Endothelial cell (in vitro differentiated cells): ENCODE measurements around the gene TCERG1. TPM values are rescaled to one million over a fixed set of nuclear protein-coding genes. Genes with fewer than 3 reads are reported as not detected.
"Not testable (repeated sequence)": the region's sequence is repeated elsewhere in the genome, so short reads cannot be mapped to it uniquely, and the experiment has no call there.

Experiments used
- DNase-seq: peaks from one replicate; pipeline ENCODE4 v3.0.0; 2021; ENCODE audit warnings: low spot score
- H3K27ac Mint-ChIP-seq: one replicate; pipeline ENCODE4 v1.8.0; 2021; ENCODE audit warnings: mixed read lengths, inconsistent platforms; ENCODE audit not compliant: unreplicated experiment
- H3K27me3 Mint-ChIP-seq: one replicate; pipeline ENCODE4 v1.8.0; 2021; ENCODE audit warnings: mild to moderate bottlenecking, moderate library complexity, mixed read lengths, inconsistent platforms; ENCODE audit not compliant: unreplicated experiment
- H3K36me3 Mint-ChIP-seq: one replicate; pipeline ENCODE4 v1.8.0; 2021; ENCODE audit warnings: mild to moderate bottlenecking, low read depth, mixed read lengths, inconsistent platforms; ENCODE audit not compliant: unreplicated experiment
- H3K4me1 Mint-ChIP-seq: one replicate; pipeline ENCODE4 v1.8.0; 2021; ENCODE audit warnings: mild to moderate bottlenecking, mixed read lengths, inconsistent platforms; ENCODE audit not compliant: unreplicated experiment
- H3K4me3 Mint-ChIP-seq: one replicate; pipeline ENCODE4 v1.8.0; 2021; ENCODE audit warnings: mild to moderate bottlenecking, mixed read lengths, inconsistent platforms; ENCODE audit not compliant: unreplicated experiment
- H3K9me3 Mint-ChIP-seq: one replicate; pipeline ENCODE4 v1.8.0; 2021; ENCODE audit warnings: mixed read lengths, inconsistent platforms; ENCODE audit not compliant: unreplicated experiment
- total RNA-seq: library from RNA; stranded (reverse); fragmentation: NEBNext Ultra II Directional; extraction: Animal tissue kit (Norgen Biotek cat#: 25700); gene quantifications from one replicate; pipeline ENCODE4 v1.2.1, GENCODE V29; 2021; ENCODE audit not compliant: unreplicated experiment
- TF ChIP-seq, protein P1 (sequence below): fragments of 200-600 bp; sonication (generic); IDR thresholded peaks from one replicate; pipeline ENCODE4 v1.5.0; 2021; ENCODE audit warnings: antibody characterized with exemption; ENCODE audit not compliant: unreplicated experiment

Gene TCERG1
- total RNA-seq, 1 donor from 2014 or later, result 71.6 TPM

DNA sequence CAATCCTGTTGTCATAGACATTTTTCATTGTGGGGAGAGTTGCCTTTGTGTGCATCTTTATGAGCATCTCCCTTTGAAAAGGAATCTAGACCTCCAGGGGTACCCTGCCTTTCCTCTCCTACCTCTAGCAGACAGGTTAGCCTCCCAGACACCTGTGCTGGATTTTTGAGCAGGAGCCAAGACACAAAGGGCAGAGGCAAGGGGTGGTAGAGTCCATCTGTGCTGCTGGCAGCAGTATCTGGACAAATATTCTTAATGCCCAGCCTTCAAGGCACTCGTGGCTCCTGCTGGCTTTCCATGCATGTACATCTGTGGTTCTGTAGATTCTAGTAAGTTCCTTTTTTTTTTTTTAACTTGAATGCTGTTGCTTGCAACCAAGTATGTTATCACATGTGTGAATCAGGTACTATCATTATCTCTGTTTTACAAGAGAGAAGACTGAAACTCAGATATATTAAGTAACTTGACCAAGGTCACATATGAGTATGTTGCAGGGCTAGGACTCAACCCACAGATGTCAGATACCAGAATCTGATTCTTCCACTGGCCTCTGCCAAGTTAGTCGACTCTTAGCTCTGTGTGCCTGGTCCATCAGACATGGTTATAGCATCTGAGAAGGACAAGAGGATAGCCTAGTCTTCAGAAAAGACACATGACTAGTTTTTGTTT, 101.8 kb downstream of the TCERG1 start:
- no peaks in the 10 kb centered on the region for H3K36me3 Mint-ChIP-seq
- no peak for DNase-seq
- TF ChIP-seq, protein P1, sequence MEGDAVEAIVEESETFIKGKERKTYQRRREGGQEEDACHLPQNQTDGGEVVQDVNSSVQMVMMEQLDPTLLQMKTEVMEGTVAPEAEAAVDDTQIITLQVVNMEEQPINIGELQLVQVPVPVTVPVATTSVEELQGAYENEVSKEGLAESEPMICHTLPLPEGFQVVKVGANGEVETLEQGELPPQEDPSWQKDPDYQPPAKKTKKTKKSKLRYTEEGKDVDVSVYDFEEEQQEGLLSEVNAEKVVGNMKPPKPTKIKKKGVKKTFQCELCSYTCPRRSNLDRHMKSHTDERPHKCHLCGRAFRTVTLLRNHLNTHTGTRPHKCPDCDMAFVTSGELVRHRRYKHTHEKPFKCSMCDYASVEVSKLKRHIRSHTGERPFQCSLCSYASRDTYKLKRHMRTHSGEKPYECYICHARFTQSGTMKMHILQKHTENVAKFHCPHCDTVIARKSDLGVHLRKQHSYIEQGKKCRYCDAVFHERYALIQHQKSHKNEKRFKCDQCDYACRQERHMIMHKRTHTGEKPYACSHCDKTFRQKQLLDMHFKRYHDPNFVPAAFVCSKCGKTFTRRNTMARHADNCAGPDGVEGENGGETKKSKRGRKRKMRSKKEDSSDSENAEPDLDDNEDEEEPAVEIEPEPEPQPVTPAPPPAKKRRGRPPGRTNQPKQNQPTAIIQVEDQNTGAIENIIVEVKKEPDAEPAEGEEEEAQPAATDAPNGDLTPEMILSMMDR, result no peak
- H3K4me3 Mint-ChIP-seq, result no peak overlapping the region
- H3K4me1 Mint-ChIP-seq, result no peaks in the 10 kb centered on the region
- no peaks in the 10 kb centered on the region for H3K9me3 Mint-ChIP-seq
- no peak overlapping the region for H3K27ac Mint-ChIP-seq
- H3K27me3 Mint-ChIP-seq, result no peaks in the 10 kb centered on the region

DNA sequence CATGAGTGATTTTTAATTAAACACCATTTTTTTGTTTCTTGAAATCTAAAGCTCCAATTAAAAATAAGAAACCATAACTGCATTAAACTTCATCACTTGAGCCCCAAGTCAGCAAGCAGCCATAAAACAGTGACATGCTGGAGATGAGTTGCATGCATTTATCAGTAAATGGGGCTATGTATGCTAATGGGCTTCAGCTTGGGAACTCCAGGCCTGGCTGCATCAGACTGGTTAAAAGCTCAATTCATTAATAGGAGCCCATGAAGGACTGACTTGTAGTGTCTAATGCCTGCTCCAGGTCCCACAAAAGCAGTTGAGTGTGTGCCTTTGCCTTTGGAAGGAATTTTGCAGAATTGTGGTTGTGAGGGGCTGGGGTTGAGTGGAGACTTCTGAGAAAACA, 102.5 kb downstream of the TCERG1 start:
- no peaks in the 10 kb centered on the region for H3K36me3 Mint-ChIP-seq
- H3K27ac Mint-ChIP-seq, result no peak overlapping the region
- H3K9me3 Mint-ChIP-seq, result no peaks in the 10 kb centered on the region
- TF ChIP-seq, protein P1, result no peak
- no peak for DNase-seq
- no peaks in the 10 kb centered on the region for H3K4me1 Mint-ChIP-seq
- H3K27me3 Mint-ChIP-seq, result no peaks in the 10 kb centered on the region
- no peak overlapping the region for H3K4me3 Mint-ChIP-seq

DNA sequence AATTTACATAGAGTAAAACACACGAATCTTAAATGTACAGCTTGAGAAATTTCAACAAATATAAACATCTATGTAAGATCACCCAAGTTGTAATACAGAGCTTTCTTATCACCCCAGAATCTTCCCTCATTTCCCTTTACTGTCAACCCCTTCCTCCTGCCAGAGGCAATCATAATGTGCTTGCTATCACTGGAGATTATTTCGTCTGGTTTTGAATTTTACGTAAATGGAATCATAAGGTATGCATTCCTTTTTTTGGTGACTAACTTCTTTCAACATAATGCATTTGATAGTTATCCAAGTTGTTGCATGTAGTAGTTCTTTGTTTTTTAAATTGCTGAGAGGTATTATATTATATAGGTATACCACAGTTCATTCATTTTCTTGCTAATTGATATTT, 106.3 kb downstream of the TCERG1 start:
- H3K9me3 Mint-ChIP-seq, result peaks cover 4% of the 10 kb centered on the region
- H3K27me3 Mint-ChIP-seq, result peaks cover 1% of the 10 kb centered on the region
- TF ChIP-seq, protein P1, result no peak
- no peak overlapping the region for H3K27ac Mint-ChIP-seq
- DNase-seq, result no peak
- no peaks in the 10 kb centered on the region for H3K4me1 Mint-ChIP-seq
- no peak overlapping the region for H3K4me3 Mint-ChIP-seq
- H3K36me3 Mint-ChIP-seq, result no peaks in the 10 kb centered on the region

DNA sequence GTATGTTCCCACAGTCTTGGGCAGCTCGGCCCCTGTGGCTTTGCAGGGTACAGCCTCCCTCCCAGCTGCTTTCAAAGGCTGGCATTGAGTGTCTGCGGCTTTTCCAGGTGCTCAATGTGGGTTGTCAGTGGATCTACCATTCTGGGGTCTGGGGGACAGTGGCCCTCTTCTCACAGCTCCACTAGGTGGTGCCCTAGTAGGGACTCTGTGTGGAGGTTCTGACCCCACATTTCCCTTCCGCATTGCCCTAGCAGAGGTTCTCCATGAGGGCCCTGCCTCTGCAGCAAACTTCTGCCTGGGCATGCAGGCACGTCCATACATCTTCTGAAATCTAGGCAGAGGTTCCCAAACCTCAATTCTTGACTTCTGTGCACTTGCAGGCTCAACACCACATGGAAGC, 109.8 kb downstream of the TCERG1 start:
- H3K4me3 Mint-ChIP-seq, H3K9me3 Mint-ChIP-seq, H3K27ac Mint-ChIP-seq, H3K27me3 Mint-ChIP-seq, DNase-seq, H3K4me1 Mint-ChIP-seq, H3K36me3 Mint-ChIP-seq: not testable (repeated sequence)

DNA sequence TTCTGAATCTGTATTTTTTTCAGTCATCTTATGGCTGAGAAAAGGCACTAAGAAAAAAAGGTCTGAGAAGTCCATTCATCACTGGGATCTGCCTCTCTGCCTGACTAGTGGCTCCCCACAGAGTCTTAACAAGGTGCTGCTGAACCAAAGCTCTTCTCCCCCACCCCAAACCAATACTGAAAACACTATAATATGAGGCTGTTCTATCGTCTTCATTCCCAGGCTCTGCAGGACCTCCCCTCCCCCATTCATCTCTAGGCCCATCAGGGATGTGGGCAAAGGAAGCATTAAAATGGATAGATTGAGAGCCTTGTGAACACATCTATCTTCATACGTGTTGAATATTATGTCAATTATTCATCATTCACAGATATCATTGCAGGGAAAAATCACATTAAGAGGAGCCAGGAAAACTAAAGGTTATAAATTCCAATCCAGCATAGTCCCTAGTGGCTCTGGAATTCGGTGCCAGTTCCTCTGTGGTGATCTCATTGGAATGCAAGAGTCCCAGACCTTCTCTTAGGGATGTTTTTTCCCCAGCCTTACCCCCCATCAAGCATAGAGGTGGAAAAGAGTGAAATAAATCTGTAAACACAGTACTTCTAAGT, 113.2 kb downstream of the TCERG1 start:
- Mint-ChIP-seq H3K4me1 (peaks cover 6% of the 10 kb centered on the region), H3K36me3 (no peaks in the 10 kb centered on the region), H3K27me3 (peaks cover 1% of the 10 kb centered on the region), H3K4me3 (no peak overlapping the region), H3K9me3 (peaks cover 4% of the 10 kb centered on the region), H3K27ac (no peak overlapping the region)
- TF ChIP-seq, protein P1, result no peak
- DNase-seq, result no peak

Other genes starting within 250 kb of the TCERG1 start
- 15.2 TPM for gene RBM27, start 243.7 kb upstream of the TCERG1 start, total RNA-seq
- gene POU4F3, start 108.5 kb upstream of the TCERG1 start, total RNA-seq, result 0.15 TPM
- not detected for gene GPR151, start 68.9 kb downstream of the TCERG1 start, total RNA-seq